Fibroblast of lung (primary cell): Measurements from ENCODE around the gene CREB3. TPM values are rescaled to one million over a fixed set of nuclear protein-coding genes. Genes with fewer than 3 reads are reported as not detected.

Experiments used
- DNase-seq, 2 donors: peaks; one replicate each; pipeline versions ENCODE4 v3.0.0 to v3.0.0-alpha.2; 2010; ENCODE audit warnings: low read depth in 2 of 2
- H2AFZ ChIP-seq: 2 replicates; pipeline ENCODE4 v1.5.1; 2012; ENCODE audit warnings: low read length, control low read depth, inconsistent platforms
- H3K27ac ChIP-seq: 2 replicates; pipeline ENCODE4 v1.5.1; 2011; ENCODE audit warnings: low read length, control low read depth; ENCODE audit not compliant: insufficient read depth
- H3K27me3 ChIP-seq: 2 replicates; pipeline ENCODE4 v1.5.1; 2011; ENCODE audit warnings: mild to moderate bottlenecking, low read length; ENCODE audit not compliant: control insufficient read depth, insufficient read depth
- H3K36me3 ChIP-seq: 2 replicates; pipeline ENCODE4 v1.5.1; 2011; ENCODE audit warnings: low read length; ENCODE audit not compliant: control insufficient read depth, insufficient read depth
- H3K4me1 ChIP-seq: 2 replicates; pipeline ENCODE4 v1.5.1; 2011; ENCODE audit warnings: low read length; ENCODE audit not compliant: control insufficient read depth, insufficient read depth; ENCODE audit errors: extremely low read depth
- H3K4me2 ChIP-seq: 2 replicates; pipeline ENCODE4 v1.5.1; 2011; ENCODE audit warnings: low read length, control low read depth; ENCODE audit not compliant: insufficient read depth; ENCODE audit errors: extremely low read depth
- H3K4me3 ChIP-seq, 4 experiments: fragments of 200-600 bp in 1 of 4; sonication (generic) in 1 of 4; replicated peaks in 1 of 4; 2 replicates each; pipeline ENCODE4 v1.5.1; 2011 to 2016; ENCODE audit warnings: low read length in 4 of 4, low read depth in 3 of 4, mild to moderate bottlenecking in 3 of 4, control low read depth in 2 of 4, inconsistent platforms in 1 of 4, mixed read lengths in 1 of 4; ENCODE audit not compliant: insufficient read depth in 1 of 4; ENCODE audit errors: control extremely low read depth in 1 of 4
- H3K79me2 ChIP-seq: 2 replicates; pipeline ENCODE4 v1.5.1; 2012; ENCODE audit warnings: mild to moderate bottlenecking, low read length, inconsistent platforms; ENCODE audit not compliant: control insufficient read depth, insufficient read depth
- H3K9ac ChIP-seq: 2 replicates; pipeline ENCODE4 v1.5.1; 2011; ENCODE audit warnings: mild to moderate bottlenecking, low read length, control low read depth; ENCODE audit not compliant: insufficient read depth
- H3K9me3 ChIP-seq: 2 replicates; pipeline ENCODE4 v1.5.1; 2012; ENCODE audit warnings: low read depth, low read length; ENCODE audit not compliant: control insufficient read depth, insufficient read depth
- H4K20me1 ChIP-seq: 2 replicates; pipeline ENCODE4 v1.5.1; 2011; ENCODE audit warnings: low read length; ENCODE audit not compliant: control insufficient read depth, insufficient read depth; ENCODE audit errors: extremely low read depth
- CTCF ChIP-seq, 2 donors: IDR thresholded peaks in 1 of 2; conservative IDR thresholded peaks in 1 of 2; 1 replicate in 1 of 2; 2 replicates in 1 of 2; pipeline ENCODE4 v1.5.1; 2011 to 2012; ENCODE audit warnings: low read length in 2 of 2, control low read depth in 1 of 2, inconsistent platforms in 1 of 2, low read depth in 1 of 2, mild to moderate bottlenecking in 1 of 2
- EZH2 ChIP-seq: IDR thresholded peaks from 2 replicates; pipeline ENCODE4 v1.5.1; 2012; ENCODE audit warnings: low read length, control low read depth, mild to moderate bottlenecking; ENCODE audit errors: missing control alignments
- polyA minus RNA-seq: library from RNA; depleted of rRNA, polyadenylated mRNA; stranded (reverse); fragments of >200 nt; gene quantifications from 2 replicates; pipeline ENCODE4 v1.2.3, GENCODE V29; 2011; ENCODE audit warnings: low replicate concordance
- polyA plus RNA-seq, 2 donors: library from polyadenylated mRNA; depleted of rRNA in 1 of 2; stranded (reverse) in 1 of 2; unstranded in 1 of 2; fragments of >200 nt; gene quantifications; 2 replicates each; pipeline ENCODE4 v1.2.1, GENCODE V29; 2011 to 2012; ENCODE audit warnings: missing spikeins in 1 of 2
- total RNA-seq: library from RNA; depleted of rRNA; stranded (reverse); fragments of >200 nt; gene quantifications from 2 replicates; pipeline ENCODE4 v1.2.1, GENCODE V29; 2014

Gene CREB3, protein sequence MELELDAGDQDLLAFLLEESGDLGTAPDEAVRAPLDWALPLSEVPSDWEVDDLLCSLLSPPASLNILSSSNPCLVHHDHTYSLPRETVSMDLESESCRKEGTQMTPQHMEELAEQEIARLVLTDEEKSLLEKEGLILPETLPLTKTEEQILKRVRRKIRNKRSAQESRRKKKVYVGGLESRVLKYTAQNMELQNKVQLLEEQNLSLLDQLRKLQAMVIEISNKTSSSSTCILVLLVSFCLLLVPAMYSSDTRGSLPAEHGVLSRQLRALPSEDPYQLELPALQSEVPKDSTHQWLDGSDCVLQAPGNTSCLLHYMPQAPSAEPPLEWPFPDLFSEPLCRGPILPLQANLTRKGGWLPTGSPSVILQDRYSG
- total RNA-seq (64.7 and 70.2 TPM in 2 replicates), polyA plus RNA-seq (50.2 and 55.8 TPM in 2 replicates), polyA minus RNA-seq (109 and 122 TPM in 2 replicates)
- 64.7 and 76.5 TPM in 2 replicates for polyA plus RNA-seq (2012)

- Histone ChIP-seq H3K9me3 (no peaks in the 10 kb centered on the region), H3K27me3 (no peaks in the 10 kb centered on the region), H3K4me3 (peak within 1 kb of the TSS; percentile 89 to 99 (median 96)), H3K4me1 (peaks cover 13% of the 10 kb centered on the region), H3K9ac (peak within 1 kb of the TSS; percentile 97), H3K4me2 (peak within 1 kb of the TSS; percentile 100), H3K36me3 (peaks cover 17% of the 10 kb centered on the region), H2AFZ (peak within 1 kb of the TSS; percentile 75), H3K27ac (peak within 1 kb of the TSS; percentile 94), H3K79me2 (peaks cover 62% of the 10 kb centered on the region), H4K20me1 (no peaks in the 10 kb centered on the region)
- TF ChIP-seq EZH2 (no peak), CTCF (conservative IDR thresholded peaks at IDR 0.05 in 1 of 2, IDR thresholded peaks at IDR 0.05 in 1 of 2; ENCODE audit: low read depth in 1 of 2, low read length in 2 of 2) (no peak)
- peak; percentile 99 for DNase-seq
Measured at GRCh38 chr9:35732185-35732799, at the start of gene CREB3, which contains the start of gene TLN1. Gene CREB3, plus strand, starts transcription at chr9:35732666. Its CDS starts 107 bp downstream, at chr9:35732773. Gene TLN1, minus strand, starts transcription at chr9:35732195. Its CDS starts 6,501 bp downstream, at chr9:35725694.

DNA sequence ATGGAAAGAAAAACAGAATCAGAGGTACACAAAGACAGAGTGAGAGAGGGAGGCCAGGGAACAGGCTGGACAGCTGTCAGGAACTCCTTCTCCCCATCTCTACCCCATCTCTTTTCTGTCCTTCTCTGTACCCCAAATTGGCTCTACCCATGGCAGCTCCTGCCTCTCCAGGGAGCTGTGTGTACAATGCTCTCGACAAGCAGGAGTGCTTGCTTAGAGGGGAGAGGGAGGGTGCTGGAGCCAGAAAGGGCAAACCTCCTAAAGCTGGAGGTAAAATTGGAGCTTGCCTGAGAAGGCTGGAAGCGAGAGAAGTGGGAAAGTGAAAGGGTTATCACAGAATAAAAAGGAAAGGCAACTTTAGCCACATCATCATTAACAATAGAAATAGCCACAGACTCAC lies 49.1 kb upstream of the CREB3 start:
- Histone ChIP-seq H3K4me2 (no peak overlapping the region), H3K36me3 (peaks cover 32% of the 10 kb centered on the region), H3K9ac (no peak overlapping the region), H2AFZ (no peak overlapping the region), H4K20me1 (peaks cover 2% of the 10 kb centered on the region), H3K4me1 (peaks cover 44% of the 10 kb centered on the region), H3K4me3 (no peak overlapping the region), H3K9me3 (no peaks in the 10 kb centered on the region), H3K27me3 (no peaks in the 10 kb centered on the region), H3K79me2 (peaks cover 38% of the 10 kb centered on the region), H3K27ac (no peak overlapping the region)
- no peak for DNase-seq
- TF ChIP-seq EZH2 (no peak), CTCF (conservative IDR thresholded peaks at IDR 0.05 in 1 of 2, IDR thresholded peaks at IDR 0.05 in 1 of 2; ENCODE audit: low read depth in 1 of 2, low read length in 2 of 2) (no peak)

GRCh38 chr9:35684921-35685320 lies 47.5 kb upstream of the CREB3 start:
- Histone ChIP-seq H2AFZ (no peak overlapping the region), H3K9ac (no peak overlapping the region), H3K4me2 (no peak overlapping the region), H3K4me3 (peak overlapping the region in 1 of 4 experiments; percentile 30), H3K9me3 (no peaks in the 10 kb centered on the region), H3K79me2 (peaks cover 52% of the 10 kb centered on the region), H3K27ac (no peak overlapping the region), H3K4me1 (peaks cover 41% of the 10 kb centered on the region), H3K36me3 (peaks cover 32% of the 10 kb centered on the region), H3K27me3 (no peaks in the 10 kb centered on the region), H4K20me1 (peaks cover 2% of the 10 kb centered on the region)
- TF ChIP-seq CTCF (conservative IDR thresholded peaks at IDR 0.05 in 1 of 2, IDR thresholded peaks at IDR 0.05 in 1 of 2; ENCODE audit: low read depth in 1 of 2, low read length in 2 of 2) (no peak), EZH2 (no peak)
- no peak for DNase-seq
